Trophoblast cell (in vitro differentiated cells and primary cell): ENCODE results near the gene CRYBG1.

Source experiments
- DNase-seq, 2 donors: peaks; one replicate each; pipeline ENCODE4 v3.0.0-alpha.2; 2016
- H2AFZ ChIP-seq: 2 replicates; pipeline ENCODE4 v1.6.1; 2013; ENCODE audit warnings: low read length, moderate library complexity, mild to moderate bottlenecking; ENCODE audit not compliant: insufficient read depth, poor library complexity
- H2AK5ac ChIP-seq: 2 replicates; pipeline ENCODE4 v1.6.1; 2013; ENCODE audit warnings: mild to moderate bottlenecking, low read length
- H2BK120ac ChIP-seq: 2 replicates; pipeline ENCODE4 v1.6.1; 2013; ENCODE audit warnings: low read length, mild to moderate bottlenecking, moderate library complexity; ENCODE audit not compliant: insufficient read depth, poor library complexity
- H2BK12ac ChIP-seq: 2 replicates; pipeline ENCODE4 v1.6.1; 2013; ENCODE audit warnings: mild to moderate bottlenecking, low read length, moderate library complexity
- H2BK5ac ChIP-seq: 2 replicates; pipeline ENCODE4 v1.6.1; 2013; ENCODE audit warnings: low read length, low read depth, moderate library complexity, mild to moderate bottlenecking; ENCODE audit not compliant: poor library complexity
- H3K14ac ChIP-seq: 2 replicates; pipeline ENCODE4 v1.6.1; 2013; ENCODE audit warnings: mild to moderate bottlenecking, low read length
- H3K18ac ChIP-seq: 2 replicates; pipeline ENCODE4 v1.6.1; 2013; ENCODE audit warnings: mild to moderate bottlenecking, low read length
- H3K23ac ChIP-seq: 2 replicates; pipeline ENCODE4 v1.6.1; 2013; ENCODE audit warnings: low read length
- H3K27ac ChIP-seq: 2 replicates; pipeline ENCODE4 v1.5.1; 2013; ENCODE audit warnings: low read depth, mild to moderate bottlenecking, inconsistent platforms, low read length, moderate library complexity
- H3K27me3 ChIP-seq: 2 replicates; pipeline ENCODE4 v1.6.1; 2013; ENCODE audit warnings: inconsistent platforms, mild to moderate bottlenecking, low read length, moderate library complexity; ENCODE audit not compliant: insufficient read depth
- H3K36me3 ChIP-seq, 2 experiments: 1 replicate in 1 of 2; 2 replicates in 1 of 2; pipeline ENCODE4 v1.6.1; 2013; ENCODE audit warnings: low read length in 2 of 2, mild to moderate bottlenecking in 2 of 2, moderate library complexity in 1 of 2; ENCODE audit not compliant: insufficient read depth in 2 of 2, control insufficient read depth in 1 of 2
- H3K4ac ChIP-seq: 2 replicates; pipeline ENCODE4 v1.6.1; 2013; ENCODE audit warnings: low read depth, mild to moderate bottlenecking, low read length, moderate library complexity
- H3K4me1 ChIP-seq, 2 experiments: 1 replicate in 1 of 2; 2 replicates in 1 of 2; pipeline ENCODE4 v1.6.1; 2013; ENCODE audit warnings: low read length in 2 of 2, mild to moderate bottlenecking in 2 of 2, moderate library complexity in 1 of 2; ENCODE audit not compliant: insufficient read depth in 2 of 2, control insufficient read depth in 1 of 2
- H3K4me2 ChIP-seq: 2 replicates; pipeline ENCODE4 v1.6.1; 2013; ENCODE audit warnings: inconsistent platforms, mild to moderate bottlenecking, low read length, moderate library complexity
- H3K4me3 ChIP-seq: 2 replicates; pipeline ENCODE4 v1.5.1; 2013; ENCODE audit warnings: mild to moderate bottlenecking, low read depth, low read length, inconsistent platforms
- H3K79me1 ChIP-seq: one replicate; pipeline ENCODE4 v1.6.1; 2013; ENCODE audit warnings: low read length
- H3K79me2 ChIP-seq: 2 replicates; pipeline ENCODE4 v1.6.1; 2013; ENCODE audit warnings: low read length, mild to moderate bottlenecking; ENCODE audit not compliant: control insufficient read depth, insufficient read depth, poor library complexity
- H3K9ac ChIP-seq: 2 replicates; pipeline ENCODE4 v1.6.1; 2013; ENCODE audit warnings: mild to moderate bottlenecking, low read length
- H3K9me3 ChIP-seq: 2 replicates; pipeline ENCODE4 v1.6.1; 2013; ENCODE audit warnings: low read depth, mild to moderate bottlenecking, control low read depth, inconsistent platforms, low read length; ENCODE audit not compliant: insufficient read depth
- H4K12ac ChIP-seq: 2 replicates; pipeline ENCODE4 v1.6.1; 2013; ENCODE audit warnings: low read depth, mild to moderate bottlenecking, low read length, moderate library complexity
- H4K8ac ChIP-seq: 2 replicates; pipeline ENCODE4 v1.6.1; 2013; ENCODE audit warnings: low read depth, mild to moderate bottlenecking, low read length, moderate library complexity
- H4K91ac ChIP-seq: one replicate; pipeline ENCODE4 v1.6.1; 2013; ENCODE audit warnings: low read depth, mild to moderate bottlenecking, low read length, moderate library complexity
- WGBS: extraction: QIAGEN DNeasy Blood & Tissue Kit; methylation state at CpG from one replicate; pipeline ENCODE4 v1.1.7; 2013; ENCODE audit warnings: missing lambda C conversion rate; ENCODE audit not compliant: insufficient read length, insufficient coverage; ENCODE audit errors: extremely low coverage; 5-methylcytosine and 5-hydroxymethylcytosine counted together

Gene CRYBG1

GRCh38 chr6:106476331-106477105 lies 116.0 kb downstream of the CRYBG1 start:
- DNase-seq = no peak

GRCh38 chr6:106477146-106477545 lies 116.6 kb downstream of the CRYBG1 start:
- Histone ChIP-seq H4K12ac (no peak overlapping the region), H3K23ac (no peak overlapping the region), H4K8ac (no peak overlapping the region), H3K27ac (no peak overlapping the region), H2BK120ac (no peak overlapping the region), H3K9ac (no peak overlapping the region), H2AFZ (no peak overlapping the region), H3K79me1 (no peaks in the 10 kb centered on the region), H3K4me1 (no peaks in the 10 kb centered on the region), H3K18ac (no peak overlapping the region), H3K4me2 (no peak overlapping the region), H3K4ac (no peak overlapping the region), H3K27me3 (no peaks in the 10 kb centered on the region), H2BK12ac (no peak overlapping the region), H3K36me3 (no peaks in the 10 kb centered on the region), H3K4me3 (no peak overlapping the region), H4K91ac (no peak overlapping the region), H3K9me3 (no peaks in the 10 kb centered on the region), H3K79me2 (no peaks in the 10 kb centered on the region), H2BK5ac (no peak overlapping the region), H2AK5ac (no peak overlapping the region), H3K14ac (no peak overlapping the region)
- WGBS = no CpG with 5 or more reads among the region's 3 CpGs
- no peak for DNase-seq

More at GRCh38 chr6:106476331-106477105, 116.0 kb downstream of the CRYBG1 start:
- Histone ChIP-seq H3K79me2 (no peaks in the 10 kb centered on the region), H3K4me1 (no peaks in the 10 kb centered on the region), H4K12ac (no peak overlapping the region), H4K8ac (no peak overlapping the region), H2BK120ac (no peak overlapping the region), H3K4ac (no peak overlapping the region), H2AK5ac (no peak overlapping the region), H4K91ac (no peak overlapping the region), H2BK12ac (no peak overlapping the region), H3K79me1 (no peaks in the 10 kb centered on the region), H3K9ac (no peak overlapping the region), H3K36me3 (no peaks in the 10 kb centered on the region), H3K18ac (no peak overlapping the region), H2AFZ (no peak overlapping the region), H2BK5ac (no peak overlapping the region), H3K27ac (no peak overlapping the region), H3K27me3 (no peaks in the 10 kb centered on the region), H3K23ac (no peak overlapping the region), H3K14ac (no peak overlapping the region), H3K4me3 (no peak overlapping the region), H3K9me3 (no peaks in the 10 kb centered on the region), H3K4me2 (no peak overlapping the region)
- no CpG with 5 or more reads among the region's 2 CpGs for WGBS

- H3K18ac ChIP-seq = no peak overlapping the region
- no peak for DNase-seq
- no peak overlapping the region for H2BK120ac ChIP-seq
- no peaks in the 10 kb centered on the region for H3K79me2 ChIP-seq
- no peaks in the 10 kb centered on the region for H3K9me3 ChIP-seq
- H2BK5ac ChIP-seq = no peak overlapping the region
- H3K79me1 ChIP-seq = no peaks in the 10 kb centered on the region
- no peak overlapping the region for H4K12ac ChIP-seq
- H3K27me3 ChIP-seq = no peaks in the 10 kb centered on the region
- H3K4me2 ChIP-seq = no peak overlapping the region
- H2AK5ac ChIP-seq = no peak overlapping the region
- H3K4me3 ChIP-seq = no peak overlapping the region
- H2AFZ ChIP-seq = no peak overlapping the region
- H3K9ac ChIP-seq = no peak overlapping the region
- H3K23ac ChIP-seq = no peak overlapping the region
- no peak overlapping the region for H2BK12ac ChIP-seq
- H4K8ac ChIP-seq = no peak overlapping the region
- H3K36me3 ChIP-seq = no peaks in the 10 kb centered on the region
- no CpG with 5 or more reads among the region's 6 CpGs for WGBS
- no peak overlapping the region for H3K27ac ChIP-seq
- no peak overlapping the region for H3K4ac ChIP-seq
- H4K91ac ChIP-seq = no peak overlapping the region
- H3K4me1 ChIP-seq = no peaks in the 10 kb centered on the region
- H3K14ac ChIP-seq = no peak overlapping the region
These were observed 117.3 kb downstream of the CRYBG1 start for GRCh38 chr6:106477790-106478189.

- Histone ChIP-seq H2BK12ac (no peak overlapping the region), H2AFZ (no peak overlapping the region), H4K12ac (no peak overlapping the region), H3K9me3 (no peaks in the 10 kb centered on the region), H3K4me2 (no peak overlapping the region), H3K4me3 (no peak overlapping the region), H2BK5ac (no peak overlapping the region), H2AK5ac (no peak overlapping the region), H3K79me1 (no peaks in the 10 kb centered on the region), H3K4me1 (no peaks in the 10 kb centered on the region), H2BK120ac (no peak overlapping the region), H3K4ac (no peak overlapping the region), H4K8ac (no peak overlapping the region), H3K23ac (no peak overlapping the region), H3K27me3 (no peaks in the 10 kb centered on the region), H3K14ac (no peak overlapping the region), H3K27ac (no peak overlapping the region), H3K9ac (no peak overlapping the region), H3K36me3 (no peaks in the 10 kb centered on the region), H3K79me2 (peaks cover 2% of the 10 kb centered on the region), H4K91ac (no peak overlapping the region), H3K18ac (no peak overlapping the region)
- DNase-seq = no peak
- no CpG with 5 or more reads among the region's 1 CpG for WGBS
These were observed 125.7 kb downstream of the CRYBG1 start for GRCh38 chr6:106486236-106486635.
